ENCODE data around the gene AARS2. TPM values are rescaled to one million over a fixed set of nuclear protein-coding genes. Genes with fewer than 3 reads are reported as not detected.
A peak's percentile ranks its signal among the peaks of the same experiment; 100 is the strongest.
"Not testable (repeated sequence)": the region's sequence is repeated elsewhere in the genome, so short reads cannot be mapped to it uniquely, and the experiment has no call there.

The AARS2 gene
- total RNA-seq, 4 donors from 2014 or later: 13.9 to 17.7 (median 16.4) TPM

GRCh38 chr6:44353336-44353735 is 40.2 kb upstream of the AARS2 start:
- 47% methylated on average over 2 of the region's 2 CpGs for WGBS
- TF ChIP-seq POLR2A (IDR thresholded peaks at IDR 0.05) (no peak), CTCF (IDR thresholded peaks at IDR 0.05) (no peak), POLR2AphosphoS5 (IDR thresholded peaks at IDR 0.05) (no peak), EP300 (IDR thresholded peaks at IDR 0.05) (no peak)
- Histone ChIP-seq H3K9me3 (no peaks in the 10 kb centered on the region), H3K27ac (no peak overlapping the region), H3K27me3 (peaks cover 4% of the 10 kb centered on the region), H3K4me1 (no peaks in the 10 kb centered on the region), H3K36me3 (no peaks in the 10 kb centered on the region), H3K4me3 (no peak overlapping the region)
- no peak for DNase-seq (ENCODE audit: low spot score in 2 of 2)

GRCh38 chr6:44352259-44352658 is 39.1 kb upstream of the AARS2 start:
- Histone ChIP-seq H3K9me3 (no peaks in the 10 kb centered on the region), H3K4me3 (no peak overlapping the region), H3K27ac (no peak overlapping the region), H3K27me3 (peaks cover 4% of the 10 kb centered on the region), H3K4me1 (no peaks in the 10 kb centered on the region), H3K36me3 (no peaks in the 10 kb centered on the region)
- WGBS: 92% methylated on average over 4 of the region's 4 CpGs
- TF ChIP-seq CTCF (IDR thresholded peaks at IDR 0.05) (no peak), POLR2A (IDR thresholded peaks at IDR 0.05) (no peak), POLR2AphosphoS5 (IDR thresholded peaks at IDR 0.05) (no peak), EP300 (IDR thresholded peaks at IDR 0.05) (no peak)
- no peak for DNase-seq (ENCODE audit: low spot score in 2 of 2)

GRCh38 chr6:44350650-44350994 is 37.5 kb upstream of the AARS2 start:
- WGBS: 88% methylated on average over 4 of the region's 4 CpGs
- not testable (repeated sequence) for H3K36me3 ChIP-seq; DNase-seq (ENCODE audit: low spot score in 2 of 2); H3K4me1 ChIP-seq; H3K9me3 ChIP-seq; H3K4me3 ChIP-seq; H3K27me3 ChIP-seq; H3K27ac ChIP-seq

- Histone ChIP-seq H3K4me3 (no peak overlapping the region), H3K4me1 (no peaks in the 10 kb centered on the region), H3K36me3 (no peaks in the 10 kb centered on the region), H3K27me3 (peaks cover 3% of the 10 kb centered on the region), H3K9me3 (no peaks in the 10 kb centered on the region), H3K27ac (no peak overlapping the region)
- TF ChIP-seq CTCF (IDR thresholded peaks at IDR 0.05) (no peak), POLR2AphosphoS5 (IDR thresholded peaks at IDR 0.05) (no peak), EP300 (IDR thresholded peaks at IDR 0.05) (no peak), POLR2A (IDR thresholded peaks at IDR 0.05) (no peak)
- no peak for DNase-seq (ENCODE audit: low spot score in 2 of 2)
- 67% methylated on average over 6 of the region's 6 CpGs for WGBS
Observed at GRCh38 chr6:44349904-44350649, 36.9 kb upstream of the AARS2 start.

- H3K27ac ChIP-seq; H3K4me3 ChIP-seq; H3K36me3 ChIP-seq; H3K4me1 ChIP-seq; H3K9me3 ChIP-seq; DNase-seq (ENCODE audit: low spot score in 2 of 2): not testable (repeated sequence)
- 82% methylated on average over 4 of the region's 4 CpGs for WGBS
- H3K27me3 ChIP-seq: peaks cover 21% of the 10 kb centered on the region
Observed at GRCh38 chr6:44346818-44347217, 33.7 kb upstream of the AARS2 start.

- no peak within 1 kb of the TSS for H3K27ac ChIP-seq
- peak within 1 kb of the TSS; percentile 34 for H3K4me3 ChIP-seq
- H3K4me1 ChIP-seq: peaks cover 13% of the 10 kb centered on the region
- DNase-seq (ENCODE audit: low spot score in 2 of 2): no peak
- peaks cover 21% of the 10 kb centered on the region for H3K27me3 ChIP-seq
- WGBS: 9% methylated on average over 21 of the region's 31 CpGs
- H3K36me3 ChIP-seq: no peaks in the 10 kb centered on the region
- TF ChIP-seq EP300 (IDR thresholded peaks at IDR 0.05) (no peak), POLR2A (IDR thresholded peaks at IDR 0.05) (no peak), CTCF (IDR thresholded peaks at IDR 0.05) (no peak), POLR2AphosphoS5 (IDR thresholded peaks at IDR 0.05) (no peak)
- H3K9me3 ChIP-seq: no peaks in the 10 kb centered on the region
Observed at GRCh38 chr6:44342489-44342888, 29.3 kb upstream of the AARS2 start, which contains the start of gene SPATS1. Gene SPATS1 (plus strand): TSS chr6:44342650. CDS start chr6:44343096, 446 bp downstream.
